HepG2 (cell line): ENCODE measurements around the gene TTC5. TPM values are rescaled to one million over a fixed set of nuclear protein-coding genes. Genes with fewer than 3 reads are reported as not detected.
A peak's percentile ranks its signal among the peaks of the same experiment; 100 is the strongest.

ENCODE experiments used
- AGO2 ChIP-seq: fragments of 200-400 bp; formaldehyde crosslinking; optimal IDR thresholded peaks from 2 replicates; pipeline ENCODE3; 2017; ENCODE audit warnings: mild to moderate bottlenecking, low read depth, low read length, moderate library complexity
- AKAP8 ChIP-seq: sonication (generic); formaldehyde crosslinking; IDR thresholded peaks from 2 replicates; pipeline ENCODE4 v1.5.1; 2020; ENCODE audit warnings: mild to moderate bottlenecking, missing genetic modification reagents
- HNRNPH1 ChIP-seq: fragments of 200-400 bp; formaldehyde crosslinking; optimal IDR thresholded peaks from 2 replicates; pipeline ENCODE3; 2017; ENCODE audit warnings: mild to moderate bottlenecking, low read depth, low read length
- KDM1A ChIP-seq: IDR thresholded peaks from 2 replicates; pipeline ENCODE4 v1.6.1; 2016; ENCODE audit warnings: missing compliant biosample characterization
- MXI1 ChIP-seq: IDR thresholded peaks from 3 replicates; pipeline ENCODE4 v1.6.1; 2012; ENCODE audit warnings: low read depth, low read length, inconsistent platforms, borderline replicate concordance
- NR2F2 ChIP-seq: IDR thresholded peaks from 2 replicates; pipeline ENCODE4 v1.6.1; 2012; ENCODE audit warnings: low read depth, inconsistent platforms, borderline replicate concordance
- NR2F6 ChIP-seq, 2 experiments: IDR thresholded peaks; 2 replicates each; pipeline ENCODE4 v1.6.1; 2016; ENCODE audit warnings: antibody characterized with exemption in 1 of 2, mild to moderate bottlenecking in 1 of 2
- RARA ChIP-seq: IDR thresholded peaks from 2 replicates; pipeline ENCODE4 v1.6.1; 2016; ENCODE audit warnings: missing genetic modification reagents, missing compliant biosample characterization
- SAP130 ChIP-seq: IDR thresholded peaks from 2 replicates; pipeline ENCODE4 v1.6.1; 2016; ENCODE audit warnings: low read depth
- SKI ChIP-seq: fragments of 450-650 bp; IDR thresholded peaks from one replicate; pipeline ENCODE4 v1.6.1; 2018; ENCODE audit warnings: mild to moderate bottlenecking; ENCODE audit not compliant: partially characterized antibody
- SNAI1 ChIP-seq: sonication (generic); formaldehyde crosslinking; IDR thresholded peaks from 2 replicates; pipeline ENCODE4 v1.5.0; 2020; ENCODE audit warnings: mild to moderate bottlenecking, missing genetic modification reagents, borderline replicate concordance
- SOX6 ChIP-seq, 2 experiments: fragments of 450-650 bp in 1 of 2; sonication (generic) in 1 of 2; formaldehyde crosslinking in 1 of 2; IDR thresholded peaks; 2 replicates each; pipeline versions ENCODE4 v1.4.0 to v1.6.1; 2017 to 2020; ENCODE audit warnings: antibody characterized with exemption in 1 of 2, mild to moderate bottlenecking in 1 of 2, missing genetic modification reagents in 1 of 2
- ZNF207 ChIP-seq: fragments of 450-650 bp; IDR thresholded peaks from 2 replicates; pipeline ENCODE4 v1.6.1; 2016; ENCODE audit warnings: antibody characterized with exemption, borderline replicate concordance
- ZNF883 ChIP-seq: sonication (generic); formaldehyde crosslinking; IDR thresholded peaks from 2 replicates; pipeline ENCODE4 v1.5.1; 2020; ENCODE audit warnings: mild to moderate bottlenecking, missing genetic modification reagents; ENCODE audit errors: not compliant biosample characterization
- polyA plus RNA-seq, 8 experiments: library from polyadenylated mRNA; depleted of rRNA in 3 of 8; stranded (reverse) in 7 of 8; unstranded in 1 of 8; fragments of >200 nt; fragmentation: Illumina TruSeq in 4 of 8; extraction: Trizol in 4 of 8; gene quantifications; 2 replicates each; pipeline versions ENCODE4 v1.2.1 to v1.2.3, GENCODE V29; 2011 to 2016; ENCODE audit warnings: low read depth in 4 of 8, missing spikeins in 1 of 8, mixed read lengths in 1 of 8; ENCODE audit not compliant: insufficient read depth in 1 of 8
- total RNA-seq, 5 experiments: library from RNA; depleted of rRNA; stranded (reverse); fragments of >200 nt; fragmentation: Illumina TruSeq; extraction: Trizol; gene quantifications; 2 replicates each; pipeline ENCODE4 v1.2.3, GENCODE V29; 2016; ENCODE audit warnings: low read depth in 1 of 5
- TF ChIP-seq, protein P1 (sequence below): sonication (generic); formaldehyde crosslinking; IDR thresholded peaks from 2 replicates; pipeline ENCODE4 v1.8.0; 2022; ENCODE audit warnings: mild to moderate bottlenecking, missing genetic modification reagents, moderate library complexity
- TF ChIP-seq, protein P2 (sequence below): sonication (generic); formaldehyde crosslinking; IDR thresholded peaks from 2 replicates; pipeline ENCODE4 v1.8.0; 2023; ENCODE audit warnings: mild to moderate bottlenecking, missing genetic modification reagents
- TF ChIP-seq, protein P3 (sequence below): sonication (generic); formaldehyde crosslinking; IDR thresholded peaks from 2 replicates; pipeline ENCODE4 v1.4.0; 2020; ENCODE audit warnings: low read depth, mild to moderate bottlenecking, missing genetic modification reagents
- TF ChIP-seq, protein P4 (sequence below): IDR thresholded peaks from 2 replicates; pipeline ENCODE4 v1.4.0; 2020; ENCODE audit warnings: mild to moderate bottlenecking, missing genetic modification reagents
- TF ChIP-seq, protein P5 (sequence below): sonication (generic); formaldehyde crosslinking; IDR thresholded peaks from 2 replicates; pipeline ENCODE4 v1.5.1; 2020; ENCODE audit warnings: mild to moderate bottlenecking, moderate library complexity, missing genetic modification reagents
- TF ChIP-seq, protein P6 (sequence below): sonication (generic); formaldehyde crosslinking; IDR thresholded peaks from 2 replicates; pipeline ENCODE4 v1.4.0; 2020; ENCODE audit warnings: missing genetic modification reagents, mild to moderate bottlenecking, borderline replicate concordance

Gene TTC5
- total and polyA plus RNA-seq, 2 of the 13 experiments (the other 11 are each of a cell fraction or from before 2014, with no cell fraction given), result 8.7 to 28.5 TPM

DNA sequence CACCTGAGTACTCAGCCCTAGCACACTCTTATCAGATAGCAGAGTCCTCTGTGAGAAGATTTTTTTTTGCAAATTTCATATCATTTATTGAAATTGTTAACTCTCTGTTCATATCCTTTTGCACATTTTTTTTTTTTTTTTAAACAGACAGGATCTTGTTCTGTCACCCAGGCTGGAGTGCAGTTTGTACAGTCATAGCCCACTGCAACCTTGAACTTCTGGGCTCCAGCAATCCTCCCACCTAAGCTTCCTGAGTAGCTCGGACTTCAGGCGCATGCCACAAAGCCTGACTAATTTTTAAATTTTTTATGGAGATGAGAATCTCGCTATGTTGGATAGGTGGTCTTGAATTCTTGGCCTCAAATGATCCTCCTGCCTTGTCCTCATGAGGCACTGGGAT, 42.0 kb upstream of the TTC5 start (continued):
- no peak for TF ChIP-seq HNRNPH1
- TF ChIP-seq, protein P1, sequence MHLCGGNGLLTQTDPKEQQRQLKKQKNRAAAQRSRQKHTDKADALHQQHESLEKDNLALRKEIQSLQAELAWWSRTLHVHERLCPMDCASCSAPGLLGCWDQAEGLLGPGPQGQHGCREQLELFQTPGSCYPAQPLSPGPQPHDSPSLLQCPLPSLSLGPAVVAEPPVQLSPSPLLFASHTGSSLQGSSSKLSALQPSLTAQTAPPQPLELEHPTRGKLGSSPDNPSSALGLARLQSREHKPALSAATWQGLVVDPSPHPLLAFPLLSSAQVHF (CRISPR knock-in tag), result no peak
- TF ChIP-seq KDM1A, result no peak
- peak; percentile 43; the same call in 1 of the 3 replicates for TF ChIP-seq MXI1
- TF ChIP-seq, protein P2, sequence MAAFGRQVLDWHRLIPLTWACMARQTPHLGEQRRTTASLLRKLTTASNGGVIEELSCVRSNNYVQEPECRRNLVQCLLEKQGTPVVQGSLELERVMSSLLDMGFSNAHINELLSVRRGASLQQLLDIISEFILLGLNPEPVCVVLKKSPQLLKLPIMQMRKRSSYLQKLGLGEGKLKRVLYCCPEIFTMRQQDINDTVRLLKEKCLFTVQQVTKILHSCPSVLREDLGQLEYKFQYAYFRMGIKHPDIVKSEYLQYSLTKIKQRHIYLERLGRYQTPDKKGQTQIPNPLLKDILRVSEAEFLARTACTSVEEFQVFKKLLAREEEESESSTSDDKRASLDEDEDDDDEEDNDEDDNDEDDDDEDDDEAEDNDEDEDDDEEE (CRISPR knock-in tag), result no peak
- no peak for TF ChIP-seq SOX6 (IDR thresholded peaks at IDR 0.05)
- peak; percentile 31; the same call in 1 of the 2 replicates for TF ChIP-seq SOX6 (CRISPR knock-in tag; IDR thresholded peaks at IDR 0.05)
- TF ChIP-seq SAP130 (CRISPR knock-in tag), result peak; percentile 59
- peak; percentile 66 for TF ChIP-seq SKI
- TF ChIP-seq SNAI1, result no peak
- no peak for TF ChIP-seq ZNF207
- TF ChIP-seq RARA (CRISPR knock-in tag), result peak; percentile 72
- no peak for TF ChIP-seq AKAP8 (CRISPR knock-in tag)
- TF ChIP-seq, protein P3, sequence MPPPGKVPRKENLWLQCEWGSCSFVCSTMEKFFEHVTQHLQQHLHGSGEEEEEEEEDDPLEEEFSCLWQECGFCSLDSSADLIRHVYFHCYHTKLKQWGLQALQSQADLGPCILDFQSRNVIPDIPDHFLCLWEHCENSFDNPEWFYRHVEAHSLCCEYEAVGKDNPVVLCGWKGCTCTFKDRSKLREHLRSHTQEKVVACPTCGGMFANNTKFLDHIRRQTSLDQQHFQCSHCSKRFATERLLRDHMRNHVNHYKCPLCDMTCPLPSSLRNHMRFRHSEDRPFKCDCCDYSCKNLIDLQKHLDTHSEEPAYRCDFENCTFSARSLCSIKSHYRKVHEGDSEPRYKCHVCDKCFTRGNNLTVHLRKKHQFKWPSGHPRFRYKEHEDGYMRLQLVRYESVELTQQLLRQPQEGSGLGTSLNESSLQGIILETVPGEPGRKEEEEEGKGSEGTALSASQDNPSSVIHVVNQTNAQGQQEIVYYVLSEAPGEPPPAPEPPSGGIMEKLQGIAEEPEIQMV, result no peak
- TF ChIP-seq NR2F6 (IDR thresholded peaks at IDR 0.05), result no peak
- peak; percentile 36; the same call in 1 of the 2 replicates for TF ChIP-seq NR2F6 (CRISPR knock-in tag; IDR thresholded peaks at IDR 0.05)
- TF ChIP-seq, protein P4, sequence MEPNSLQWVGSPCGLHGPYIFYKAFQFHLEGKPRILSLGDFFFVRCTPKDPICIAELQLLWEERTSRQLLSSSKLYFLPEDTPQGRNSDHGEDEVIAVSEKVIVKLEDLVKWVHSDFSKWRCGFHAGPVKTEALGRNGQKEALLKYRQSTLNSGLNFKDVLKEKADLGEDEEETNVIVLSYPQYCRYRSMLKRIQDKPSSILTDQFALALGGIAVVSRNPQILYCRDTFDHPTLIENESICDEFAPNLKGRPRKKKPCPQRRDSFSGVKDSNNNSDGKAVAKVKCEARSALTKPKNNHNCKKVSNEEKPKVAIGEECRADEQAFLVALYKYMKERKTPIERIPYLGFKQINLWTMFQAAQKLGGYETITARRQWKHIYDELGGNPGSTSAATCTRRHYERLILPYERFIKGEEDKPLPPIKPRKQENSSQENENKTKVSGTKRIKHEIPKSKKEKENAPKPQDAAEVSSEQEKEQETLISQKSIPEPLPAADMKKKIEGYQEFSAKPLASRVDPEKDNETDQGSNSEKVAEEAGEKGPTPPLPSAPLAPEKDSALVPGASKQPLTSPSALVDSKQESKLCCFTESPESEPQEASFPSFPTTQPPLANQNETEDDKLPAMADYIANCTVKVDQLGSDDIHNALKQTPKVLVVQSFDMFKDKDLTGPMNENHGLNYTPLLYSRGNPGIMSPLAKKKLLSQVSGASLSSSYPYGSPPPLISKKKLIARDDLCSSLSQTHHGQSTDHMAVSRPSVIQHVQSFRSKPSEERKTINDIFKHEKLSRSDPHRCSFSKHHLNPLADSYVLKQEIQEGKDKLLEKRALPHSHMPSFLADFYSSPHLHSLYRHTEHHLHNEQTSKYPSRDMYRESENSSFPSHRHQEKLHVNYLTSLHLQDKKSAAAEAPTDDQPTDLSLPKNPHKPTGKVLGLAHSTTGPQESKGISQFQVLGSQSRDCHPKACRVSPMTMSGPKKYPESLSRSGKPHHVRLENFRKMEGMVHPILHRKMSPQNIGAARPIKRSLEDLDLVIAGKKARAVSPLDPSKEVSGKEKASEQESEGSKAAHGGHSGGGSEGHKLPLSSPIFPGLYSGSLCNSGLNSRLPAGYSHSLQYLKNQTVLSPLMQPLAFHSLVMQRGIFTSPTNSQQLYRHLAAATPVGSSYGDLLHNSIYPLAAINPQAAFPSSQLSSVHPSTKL, result peak; percentile 61
- no peak for TF ChIP-seq NR2F2
- TF ChIP-seq, protein P5, sequence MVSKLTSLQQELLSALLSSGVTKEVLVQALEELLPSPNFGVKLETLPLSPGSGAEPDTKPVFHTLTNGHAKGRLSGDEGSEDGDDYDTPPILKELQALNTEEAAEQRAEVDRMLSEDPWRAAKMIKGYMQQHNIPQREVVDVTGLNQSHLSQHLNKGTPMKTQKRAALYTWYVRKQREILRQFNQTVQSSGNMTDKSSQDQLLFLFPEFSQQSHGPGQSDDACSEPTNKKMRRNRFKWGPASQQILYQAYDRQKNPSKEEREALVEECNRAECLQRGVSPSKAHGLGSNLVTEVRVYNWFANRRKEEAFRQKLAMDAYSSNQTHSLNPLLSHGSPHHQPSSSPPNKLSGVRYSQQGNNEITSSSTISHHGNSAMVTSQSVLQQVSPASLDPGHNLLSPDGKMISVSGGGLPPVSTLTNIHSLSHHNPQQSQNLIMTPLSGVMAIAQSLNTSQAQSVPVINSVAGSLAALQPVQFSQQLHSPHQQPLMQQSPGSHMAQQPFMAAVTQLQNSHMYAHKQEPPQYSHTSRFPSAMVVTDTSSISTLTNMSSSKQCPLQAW, result no peak
- TF ChIP-seq ZNF883, result no peak
- TF ChIP-seq, protein P6, sequence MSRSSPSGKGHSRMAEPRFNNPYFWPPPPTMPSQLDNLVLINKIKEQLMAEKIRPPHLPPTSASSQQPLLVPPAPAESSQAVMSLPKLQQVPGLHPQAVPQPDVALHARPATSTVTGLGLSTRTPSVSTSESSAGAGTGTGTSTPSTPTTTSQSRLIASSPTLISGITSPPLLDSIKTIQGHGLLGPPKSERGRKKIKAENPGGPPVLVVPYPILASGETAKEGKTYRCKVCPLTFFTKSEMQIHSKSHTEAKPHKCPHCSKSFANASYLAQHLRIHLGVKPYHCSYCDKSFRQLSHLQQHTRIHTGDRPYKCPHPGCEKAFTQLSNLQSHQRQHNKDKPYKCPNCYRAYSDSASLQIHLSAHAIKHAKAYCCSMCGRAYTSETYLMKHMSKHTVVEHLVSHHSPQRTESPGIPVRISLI (CRISPR knock-in tag), result peak; percentile 88
- no peak for TF ChIP-seq AGO2
